OCI-LY1 (cell line): ENCODE results near the gene HTRA3.

Experiments used
- H2AFZ ChIP-seq: fragments of 200-600 bp; sonication (generic), shearing (Covaris generic); 2 replicates; pipeline ENCODE4 v1.6.0; 2014; ENCODE audit warnings: antibody characterized with exemption, mild to moderate bottlenecking, low read length
- H3F3A ChIP-seq: fragments of 200-600 bp; sonication (generic), shearing (Covaris generic); 2 replicates; pipeline ENCODE4 v1.6.0; 2014; ENCODE audit warnings: mild to moderate bottlenecking, antibody characterized with exemption, low read length, moderate library complexity; ENCODE audit not compliant: insufficient read depth
- H3K27ac ChIP-seq: fragments of 200-600 bp; sonication (generic); 2 replicates; pipeline ENCODE4 v1.5.1; 2014; ENCODE audit warnings: low read length, mixed run types, mild to moderate bottlenecking, low read depth; ENCODE audit not compliant: poor library complexity, severe bottlenecking
- H3K27me3 ChIP-seq: fragments of 200-600 bp; sonication (generic); 2 replicates; pipeline ENCODE4 v1.6.0; 2014; ENCODE audit warnings: antibody characterized with exemption, mild to moderate bottlenecking, low read length, moderate library complexity; ENCODE audit not compliant: insufficient read depth
- H3K36me3 ChIP-seq: fragments of 200-600 bp; sonication (generic); 2 replicates; pipeline ENCODE4 v1.6.1; 2014; ENCODE audit warnings: mild to moderate bottlenecking, antibody characterized with exemption, low read length, moderate library complexity, mixed read lengths; ENCODE audit not compliant: insufficient read depth
- H3K4me1 ChIP-seq: fragments of 200-600 bp; sonication (generic); 2 replicates; pipeline ENCODE4 v1.5.1; 2014; ENCODE audit warnings: mild to moderate bottlenecking, low read length, moderate library complexity; ENCODE audit not compliant: insufficient read depth, severe bottlenecking
- H3K4me2 ChIP-seq: fragments of 200-600 bp; sonication (generic), shearing (Covaris generic); 2 replicates; pipeline ENCODE4 v1.6.1; 2014; ENCODE audit warnings: low read length
- H3K4me3 ChIP-seq: fragments of 200-600 bp; sonication (generic); 2 replicates; pipeline ENCODE4 v1.5.1; 2014; ENCODE audit warnings: low read length, low read depth, mild to moderate bottlenecking, mixed read lengths; ENCODE audit not compliant: poor library complexity, severe bottlenecking
- H3K79me2 ChIP-seq: fragments of 200-600 bp; shearing (Covaris generic); 2 replicates; pipeline ENCODE4 v1.6.1; 2016; ENCODE audit warnings: mixed run types, low read length, mixed read lengths; ENCODE audit not compliant: insufficient read depth
- H3K9ac ChIP-seq: fragments of 200-600 bp; sonication (generic), shearing (Covaris generic); 2 replicates; pipeline ENCODE4 v1.6.1; 2014; ENCODE audit warnings: mild to moderate bottlenecking, low read length, mixed read lengths
- H3K9me2 ChIP-seq: fragments of 200-600 bp; sonication (generic), shearing (Covaris generic); 2 replicates; pipeline ENCODE4 v1.6.1; 2014; ENCODE audit warnings: low read depth, mild to moderate bottlenecking, low read length, mixed read lengths
- H3K9me3 ChIP-seq: fragments of 200-600 bp; shearing (Covaris generic); 2 replicates; pipeline ENCODE4 v1.6.1; 2014; ENCODE audit warnings: low read length, mixed read lengths
- H4K20me1 ChIP-seq: fragments of 200-600 bp; sonication (generic), shearing (Covaris generic); 2 replicates; pipeline ENCODE4 v1.6.0; 2016; ENCODE audit warnings: mild to moderate bottlenecking, low read length; ENCODE audit not compliant: insufficient read depth
- CTCF ChIP-seq: fragments of 200-600 bp; sonication (generic), shearing (Covaris generic); IDR thresholded peaks from 2 replicates; pipeline ENCODE4 v1.5.1; 2017; ENCODE audit warnings: mild to moderate bottlenecking, antibody characterized with exemption, low read length, moderate library complexity, mixed read lengths
- EZH2 ChIP-seq: fragments of 200-600 bp; sonication (generic), shearing (Covaris generic); IDR thresholded peaks from 2 replicates; pipeline ENCODE4 v1.8.0; 2017; ENCODE audit warnings: borderline replicate concordance, mixed run types, mild to moderate bottlenecking, antibody characterized with exemption, low read length, moderate library complexity, mixed read lengths

Gene HTRA3

GRCh38 chr4:8250637-8251036 lies 18.9 kb upstream of the HTRA3 start:
- Histone ChIP-seq H3K9me3 (no peaks in the 10 kb centered on the region), H3K27ac (no peak overlapping the region), H2AFZ (no peak overlapping the region), H3K9ac (no peak overlapping the region), H3K36me3 (no peaks in the 10 kb centered on the region), H3K27me3 (no peaks in the 10 kb centered on the region), H3K79me2 (no peaks in the 10 kb centered on the region), H3K4me1 (no peaks in the 10 kb centered on the region), H3K9me2 (no peaks in the 10 kb centered on the region), H3K4me3 (no peak overlapping the region), H3K4me2 (no peak overlapping the region), H3F3A (no peaks in the 10 kb centered on the region), H4K20me1 (no peaks in the 10 kb centered on the region)
- TF ChIP-seq CTCF (no peak), EZH2 (no peak)

- no peaks in the 10 kb centered on the region for H3F3A ChIP-seq
- no peaks in the 10 kb centered on the region for H3K27me3 ChIP-seq
- no peak for TF ChIP-seq CTCF
- TF ChIP-seq EZH2 = no peak
Measured at GRCh38 chr4:8251110-8251883, 18.3 kb upstream of the HTRA3 start.

GRCh38 chr4:8252301-8253173 lies 17.0 kb upstream of the HTRA3 start:
- H3K27me3 ChIP-seq = no peaks in the 10 kb centered on the region
- H3K9me2 ChIP-seq = no peaks in the 10 kb centered on the region
- no peak overlapping the region for H3K9ac ChIP-seq
- H3K4me1 ChIP-seq = no peaks in the 10 kb centered on the region
- no peaks in the 10 kb centered on the region for H3K79me2 ChIP-seq
- H3K4me2 ChIP-seq = no peak overlapping the region
- no peaks in the 10 kb centered on the region for H3K9me3 ChIP-seq
- H4K20me1 ChIP-seq = no peaks in the 10 kb centered on the region
- no peak overlapping the region for H3K27ac ChIP-seq
- H3F3A ChIP-seq = no peaks in the 10 kb centered on the region
- no peak for TF ChIP-seq EZH2
- no peak for TF ChIP-seq CTCF
- H3K4me3 ChIP-seq = no peak overlapping the region
- no peaks in the 10 kb centered on the region for H3K36me3 ChIP-seq
- no peak overlapping the region for H2AFZ ChIP-seq

More at GRCh38 chr4:8251110-8251883, 18.3 kb upstream of the HTRA3 start:
- Histone ChIP-seq H3K4me2 (no peak overlapping the region), H4K20me1 (no peaks in the 10 kb centered on the region), H3K79me2 (no peaks in the 10 kb centered on the region), H3K36me3 (no peaks in the 10 kb centered on the region), H3K9ac (no peak overlapping the region), H3K4me1 (no peaks in the 10 kb centered on the region), H3K4me3 (no peak overlapping the region), H3K9me3 (no peaks in the 10 kb centered on the region), H2AFZ (no peak overlapping the region), H3K9me2 (no peaks in the 10 kb centered on the region), H3K27ac (no peak overlapping the region)
